Liver (tissue), 9 donors: ENCODE results near the gene ASPG. TPM values are rescaled to one million over a fixed set of nuclear protein-coding genes. Genes with fewer than 3 reads are reported as not detected.

Source experiments
- DNase-seq: peaks from one replicate; pipeline ENCODE4 v3.0.0-alpha.2; 2017; ENCODE audit warnings: low spot score
- H3K27ac ChIP-seq, 2 donors: one replicate each; pipeline ENCODE4 v1.7.0; 2013; ENCODE audit warnings: inconsistent platforms in 2 of 2, low read length in 2 of 2, control low read depth in 1 of 2, low read depth in 1 of 2, mild to moderate bottlenecking in 1 of 2
- H3K27me3 ChIP-seq, 4 donors: one replicate each; pipeline versions ENCODE4 v1.6.1 to v1.7.0; 2013; ENCODE audit warnings: low read length in 3 of 4, inconsistent platforms in 1 of 4, mild to moderate bottlenecking in 1 of 4, moderate library complexity in 1 of 4; ENCODE audit not compliant: control insufficient read depth in 4 of 4, insufficient read depth in 4 of 4
- H3K36me3 ChIP-seq, 4 donors: one replicate each; pipeline versions ENCODE4 v1.6.1 to v1.7.0; 2013; ENCODE audit warnings: low read length in 3 of 4, mild to moderate bottlenecking in 3 of 4, low read depth in 1 of 4, moderate library complexity in 1 of 4; ENCODE audit not compliant: control insufficient read depth in 4 of 4, insufficient read depth in 3 of 4
- H3K4me1 ChIP-seq, 4 donors: one replicate each; pipeline versions ENCODE4 v1.6.1 to v1.7.0; 2013; ENCODE audit warnings: low read length in 3 of 4, mild to moderate bottlenecking in 3 of 4, moderate library complexity in 1 of 4; ENCODE audit not compliant: control insufficient read depth in 4 of 4, insufficient read depth in 4 of 4
- H3K4me3 ChIP-seq, 3 donors: one replicate each; pipeline versions ENCODE4 v1.6.1 to v1.7.0; 2013; ENCODE audit warnings: low read length in 3 of 3, control low read depth in 1 of 3, low read depth in 1 of 3, mild to moderate bottlenecking in 1 of 3
- H3K9ac ChIP-seq, 2 donors: one replicate each; pipeline ENCODE4 v1.7.0; 2013; ENCODE audit warnings: low read length in 2 of 2, mild to moderate bottlenecking in 2 of 2, moderate library complexity in 2 of 2, control low read depth in 1 of 2, low read depth in 1 of 2
- H3K9me3 ChIP-seq, 4 donors: one replicate each; pipeline versions ENCODE4 v1.6.1 to v1.7.0; 2013; ENCODE audit warnings: low read length in 3 of 4; ENCODE audit not compliant: control insufficient read depth in 4 of 4
- ATF3 ChIP-seq: IDR thresholded peaks from 2 replicates; pipeline ENCODE4 v1.6.1; 2016; ENCODE audit warnings: antibody characterized with exemption
- FOXA2 ChIP-seq: IDR thresholded peaks from 2 replicates; pipeline ENCODE4 v1.6.1; 2016; ENCODE audit warnings: antibody characterized with exemption
- HNF4G ChIP-seq: IDR thresholded peaks from 2 replicates; pipeline ENCODE4 v1.6.1; 2016; ENCODE audit warnings: antibody characterized with exemption
- SP1 ChIP-seq: IDR thresholded peaks from 2 replicates; pipeline ENCODE4 v1.6.1; 2018; ENCODE audit warnings: antibody characterized with exemption, mild to moderate bottlenecking
- YY1 ChIP-seq: IDR thresholded peaks from 2 replicates; pipeline ENCODE4 v1.6.1; 2016; ENCODE audit warnings: antibody characterized with exemption, mild to moderate bottlenecking
- WGBS: extraction: QIAGEN DNeasy Blood & Tissue Kit; methylation state at CpG from one replicate; pipeline ENCODE4 v1.1.7; 2013; 5-methylcytosine and 5-hydroxymethylcytosine counted together
- polyA plus RNA-seq, 2 donors: library from polyadenylated mRNA; stranded (reverse) in 1 of 2; unstranded in 1 of 2; fragments of 200-250 nt in 1 of 2; fragments of >200 nt in 1 of 2; fragmentation: Nextera tagmentation in 1 of 2; extraction: Ambion mirVana in 1 of 2; gene quantifications; one replicate each; pipeline versions ENCODE4 v1.2.1 to v1.2.3, GENCODE V29; 2013 to 2015
- total RNA-seq, 2 donors: library from RNA; depleted of rRNA; stranded (reverse); fragments of >200 nt; gene quantifications; one replicate each; pipeline ENCODE4 v1.2.3, GENCODE V29; 2014
- TF ChIP-seq, protein P1 (sequence below): IDR thresholded peaks from 2 replicates; pipeline ENCODE4 v1.6.1; 2016; ENCODE audit warnings: antibody characterized with exemption, mild to moderate bottlenecking
- donor health status: healthy.
- donor health status: healthy.
- donor health status: healthy.
- donor health status: healthy.
- donor health status: healthy.

ASPG gene
- total and polyA plus RNA-seq, 4 donors: 42.4 to 158 (median 110) TPM

- TF ChIP-seq, protein P1, sequence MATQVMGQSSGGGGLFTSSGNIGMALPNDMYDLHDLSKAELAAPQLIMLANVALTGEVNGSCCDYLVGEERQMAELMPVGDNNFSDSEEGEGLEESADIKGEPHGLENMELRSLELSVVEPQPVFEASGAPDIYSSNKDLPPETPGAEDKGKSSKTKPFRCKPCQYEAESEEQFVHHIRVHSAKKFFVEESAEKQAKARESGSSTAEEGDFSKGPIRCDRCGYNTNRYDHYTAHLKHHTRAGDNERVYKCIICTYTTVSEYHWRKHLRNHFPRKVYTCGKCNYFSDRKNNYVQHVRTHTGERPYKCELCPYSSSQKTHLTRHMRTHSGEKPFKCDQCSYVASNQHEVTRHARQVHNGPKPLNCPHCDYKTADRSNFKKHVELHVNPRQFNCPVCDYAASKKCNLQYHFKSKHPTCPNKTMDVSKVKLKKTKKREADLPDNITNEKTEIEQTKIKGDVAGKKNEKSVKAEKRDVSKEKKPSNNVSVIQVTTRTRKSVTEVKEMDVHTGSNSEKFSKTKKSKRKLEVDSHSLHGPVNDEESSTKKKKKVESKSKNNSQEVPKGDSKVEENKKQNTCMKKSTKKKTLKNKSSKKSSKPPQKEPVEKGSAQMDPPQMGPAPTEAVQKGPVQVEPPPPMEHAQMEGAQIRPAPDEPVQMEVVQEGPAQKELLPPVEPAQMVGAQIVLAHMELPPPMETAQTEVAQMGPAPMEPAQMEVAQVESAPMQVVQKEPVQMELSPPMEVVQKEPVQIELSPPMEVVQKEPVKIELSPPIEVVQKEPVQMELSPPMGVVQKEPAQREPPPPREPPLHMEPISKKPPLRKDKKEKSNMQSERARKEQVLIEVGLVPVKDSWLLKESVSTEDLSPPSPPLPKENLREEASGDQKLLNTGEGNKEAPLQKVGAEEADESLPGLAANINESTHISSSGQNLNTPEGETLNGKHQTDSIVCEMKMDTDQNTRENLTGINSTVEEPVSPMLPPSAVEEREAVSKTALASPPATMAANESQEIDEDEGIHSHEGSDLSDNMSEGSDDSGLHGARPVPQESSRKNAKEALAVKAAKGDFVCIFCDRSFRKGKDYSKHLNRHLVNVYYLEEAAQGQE: no peak
Observed at GRCh38 chr14:104062281-104062680, 23.2 kb upstream of the ASPG start (continued).

- no peaks in the 10 kb centered on the region for H3K4me1 ChIP-seq
- no peak overlapping the region for H3K27ac ChIP-seq
- TF ChIP-seq ATF3: no peak
- TF ChIP-seq FOXA2: no peak
- no peak for TF ChIP-seq SP1
- H3K9ac ChIP-seq: no peak overlapping the region
- peaks cover 0 to 4% (median 1%) of the 10 kb centered on the region in 4 donors for H3K27me3 ChIP-seq
- H3K9me3 ChIP-seq: peaks cover 0 to 3% (median 0%) of the 10 kb centered on the region in 4 donors
- 74% methylated on average over 10 of the region's 10 CpGs for WGBS
- DNase-seq: no peak
- H3K4me3 ChIP-seq: no peak overlapping the region
- H3K36me3 ChIP-seq: no peaks in the 10 kb centered on the region
Observed at GRCh38 chr14:104064003-104064402, 21.5 kb upstream of the ASPG start.

- no peak overlapping the region for H3K9ac ChIP-seq
- no peaks in the 10 kb centered on the region for H3K36me3 ChIP-seq
- WGBS: 87% methylated on average over 5 of the region's 5 CpGs
- peaks cover 0 to 4% (median 1%) of the 10 kb centered on the region in 4 donors for H3K27me3 ChIP-seq
- no peak for DNase-seq
- no peak overlapping the region for H3K4me3 ChIP-seq
- peaks cover 0 to 3% (median 0%) of the 10 kb centered on the region in 4 donors for H3K9me3 ChIP-seq
- TF ChIP-seq ATF3 (no peak), SP1 (no peak)
- no peaks in the 10 kb centered on the region for H3K4me1 ChIP-seq
- no peak overlapping the region for H3K27ac ChIP-seq
Observed at GRCh38 chr14:104066279-104066678, 19.2 kb upstream of the ASPG start.

GRCh38 chr14:104066719-104067295 lies 18.7 kb upstream of the ASPG start:
- WGBS: 72% methylated on average over 4 of the region's 4 CpGs
- no peak for TF ChIP-seq HNF4G
- no peak for TF ChIP-seq YY1
- TF ChIP-seq, protein P1: no peak
- Histone ChIP-seq H3K9me3 (peaks cover 0 to 3% (median 0%) of the 10 kb centered on the region in 4 donors), H3K27ac (no peak overlapping the region), H3K36me3 (no peaks in the 10 kb centered on the region), H3K4me1 (no peaks in the 10 kb centered on the region), H3K4me3 (no peak overlapping the region), H3K27me3 (peaks cover 0 to 4% (median 1%) of the 10 kb centered on the region in 4 donors), H3K9ac (no peak overlapping the region)
- DNase-seq: no peak
